Mesothelial cell of epicardium (in vitro differentiated cells): ENCODE data around the gene LMNB1. TPM values are rescaled to one million over a fixed set of nuclear protein-coding genes. Genes with fewer than 3 reads are reported as not detected.
"Not testable (repeated sequence)": the region's sequence is repeated elsewhere in the genome, so short reads cannot be mapped to it uniquely, and the experiment has no call there.

Experiments used
- DNase-seq, 2 experiments: peaks; one replicate each; pipeline ENCODE4 v3.0.0; 2021; ENCODE audit warnings: low spot score in 2 of 2; ENCODE audit not compliant: unreplicated experiment in 2 of 2
- H3K27ac Mint-ChIP-seq: 2 replicates; pipeline ENCODE4 v1.8.0; 2021; ENCODE audit warnings: mixed read lengths
- H3K27me3 Mint-ChIP-seq: 2 replicates; pipeline ENCODE4 v1.8.0; 2021; ENCODE audit warnings: low read depth, mixed read lengths
- H3K36me3 Mint-ChIP-seq: 2 replicates; pipeline ENCODE4 v1.8.0; 2021; ENCODE audit warnings: mixed read lengths
- H3K4me1 Mint-ChIP-seq: 2 replicates; pipeline ENCODE4 v1.8.0; 2021; ENCODE audit warnings: mixed read lengths
- H3K4me3 Mint-ChIP-seq: 2 replicates; pipeline ENCODE4 v1.8.0; 2021; ENCODE audit warnings: mild to moderate bottlenecking, moderate library complexity, mixed read lengths
- H3K9me3 Mint-ChIP-seq: 2 replicates; pipeline ENCODE4 v1.8.0; 2021; ENCODE audit warnings: mixed read lengths
- total RNA-seq: library from RNA; stranded (reverse); gene quantifications from 3 replicates; pipeline ENCODE4 v1.2.1, GENCODE V29; 2021
- TF ChIP-seq, protein P1 (sequence below): fragments of 200-600 bp; sonication (generic); IDR thresholded peaks from one replicate; pipeline ENCODE4 v1.5.0; 2021; ENCODE audit warnings: antibody characterized with exemption; ENCODE audit not compliant: unreplicated experiment

The LMNB1 gene
- total RNA-seq, 1 donor from 2014 or later, result 84.4 TPM

DNA sequence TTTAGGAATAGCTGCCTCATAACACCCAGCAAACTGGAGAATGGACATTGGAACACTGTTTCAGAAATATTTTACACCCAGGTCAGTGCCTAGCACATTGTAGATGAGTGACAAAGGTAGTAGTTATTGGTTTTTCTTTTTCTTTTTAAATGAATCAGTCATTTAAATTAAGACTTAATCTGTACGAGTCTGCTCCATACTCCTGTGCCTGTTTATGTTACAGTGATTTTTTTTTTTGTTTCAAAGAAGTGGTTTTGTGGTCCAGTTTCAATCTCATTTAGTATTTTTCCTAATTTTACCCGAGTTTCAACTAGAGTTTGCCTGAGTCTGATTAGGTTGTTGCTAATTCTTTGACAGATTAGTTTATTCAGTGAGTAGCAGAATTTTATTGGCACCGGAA lies 16.2 kb downstream of the LMNB1 start:
- Mint-ChIP-seq H3K27me3 (no peaks in the 10 kb centered on the region), H3K36me3 (peaks cover 4% of the 10 kb centered on the region), H3K9me3 (no peaks in the 10 kb centered on the region), H3K4me3 (no peak overlapping the region), H3K4me1 (no peaks in the 10 kb centered on the region), H3K27ac (peak overlapping the region; percentile 24)
- no peak for DNase-seq
- TF ChIP-seq, protein P1, sequence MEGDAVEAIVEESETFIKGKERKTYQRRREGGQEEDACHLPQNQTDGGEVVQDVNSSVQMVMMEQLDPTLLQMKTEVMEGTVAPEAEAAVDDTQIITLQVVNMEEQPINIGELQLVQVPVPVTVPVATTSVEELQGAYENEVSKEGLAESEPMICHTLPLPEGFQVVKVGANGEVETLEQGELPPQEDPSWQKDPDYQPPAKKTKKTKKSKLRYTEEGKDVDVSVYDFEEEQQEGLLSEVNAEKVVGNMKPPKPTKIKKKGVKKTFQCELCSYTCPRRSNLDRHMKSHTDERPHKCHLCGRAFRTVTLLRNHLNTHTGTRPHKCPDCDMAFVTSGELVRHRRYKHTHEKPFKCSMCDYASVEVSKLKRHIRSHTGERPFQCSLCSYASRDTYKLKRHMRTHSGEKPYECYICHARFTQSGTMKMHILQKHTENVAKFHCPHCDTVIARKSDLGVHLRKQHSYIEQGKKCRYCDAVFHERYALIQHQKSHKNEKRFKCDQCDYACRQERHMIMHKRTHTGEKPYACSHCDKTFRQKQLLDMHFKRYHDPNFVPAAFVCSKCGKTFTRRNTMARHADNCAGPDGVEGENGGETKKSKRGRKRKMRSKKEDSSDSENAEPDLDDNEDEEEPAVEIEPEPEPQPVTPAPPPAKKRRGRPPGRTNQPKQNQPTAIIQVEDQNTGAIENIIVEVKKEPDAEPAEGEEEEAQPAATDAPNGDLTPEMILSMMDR, result no peak

DNA sequence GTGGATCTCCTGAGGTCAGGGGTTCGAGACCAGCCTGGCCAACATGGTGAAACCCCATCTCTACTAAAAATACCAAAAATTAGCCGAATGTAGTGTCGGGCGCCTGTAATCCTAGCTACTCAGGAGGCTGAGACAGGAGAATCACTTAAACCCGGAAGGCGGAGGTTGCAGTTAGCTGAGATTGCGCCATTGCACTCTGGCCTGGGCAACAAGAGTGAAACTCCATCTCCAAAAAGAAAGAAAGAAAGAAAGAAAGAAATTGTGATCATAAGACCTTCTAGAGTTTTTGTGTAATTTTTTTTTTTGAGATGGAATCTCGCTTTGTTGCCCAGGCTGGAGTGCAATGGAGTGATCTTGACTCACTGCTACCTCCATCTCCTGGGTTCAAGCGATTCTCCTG lies 16.7 kb downstream of the LMNB1 start:
- H3K9me3 Mint-ChIP-seq, H3K4me1 Mint-ChIP-seq, H3K27me3 Mint-ChIP-seq, DNase-seq, H3K4me3 Mint-ChIP-seq, H3K36me3 Mint-ChIP-seq: not testable (repeated sequence)
- H3K27ac Mint-ChIP-seq, result peak overlapping the region; percentile 1

DNA sequence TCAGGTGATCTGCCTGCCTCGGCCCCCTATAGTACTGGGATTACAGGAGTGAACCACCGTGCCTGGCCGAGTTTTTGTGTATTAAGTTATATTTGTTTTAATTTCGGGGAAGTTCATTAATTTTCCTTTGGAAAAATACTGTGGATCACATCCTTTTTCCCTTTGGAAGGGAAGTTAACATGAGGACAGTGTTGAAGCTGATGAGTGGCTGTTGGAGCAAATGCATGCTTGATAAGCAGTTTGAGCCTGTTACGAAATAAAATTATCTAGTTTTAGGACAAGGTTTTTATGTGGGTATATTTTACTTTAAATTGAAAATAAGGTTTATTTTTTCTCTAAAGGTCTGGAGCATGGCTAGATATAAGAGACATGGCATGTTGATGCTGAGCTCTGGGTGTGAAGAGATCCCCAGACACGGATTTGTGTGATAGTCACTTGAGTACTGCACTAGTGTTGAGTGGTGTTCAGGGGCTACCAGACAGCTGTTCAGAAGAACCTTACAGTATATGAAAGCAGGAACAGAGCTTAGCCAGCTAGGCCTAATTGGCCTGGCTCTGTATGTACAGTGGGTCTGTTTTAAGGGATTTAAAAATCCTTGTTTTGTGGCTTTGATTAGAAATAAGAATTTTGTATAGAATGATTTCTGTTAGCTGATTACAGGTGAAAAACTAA lies 17.4 kb downstream of the LMNB1 start:
- TF ChIP-seq, protein P1, result no peak
- no peak overlapping the region for H3K4me3 Mint-ChIP-seq
- no peaks in the 10 kb centered on the region for H3K4me1 Mint-ChIP-seq
- DNase-seq, result no peak
- peaks cover 4% of the 10 kb centered on the region for H3K36me3 Mint-ChIP-seq
- H3K9me3 Mint-ChIP-seq, result no peaks in the 10 kb centered on the region
- H3K27ac Mint-ChIP-seq, result peak overlapping the region; percentile 76
- no peaks in the 10 kb centered on the region for H3K27me3 Mint-ChIP-seq

DNA sequence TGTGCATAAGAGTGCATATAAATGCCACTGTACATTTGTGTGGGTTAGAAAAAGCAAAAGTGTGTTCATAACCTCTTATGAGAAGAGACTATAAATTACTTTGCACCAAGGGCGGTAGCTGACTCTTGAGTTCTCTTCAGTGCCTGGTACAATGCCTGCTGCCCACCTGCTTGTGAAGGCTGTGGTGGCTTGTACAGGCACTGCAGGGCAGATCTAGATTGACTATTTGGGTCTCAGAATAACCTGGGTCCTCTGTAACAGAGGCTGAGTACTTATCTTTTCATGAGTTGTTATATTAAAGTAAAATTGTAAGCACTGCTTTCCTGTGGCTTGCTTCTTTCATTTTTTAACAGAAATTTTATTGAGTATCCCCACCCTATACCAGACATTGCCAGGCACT lies 22.8 kb downstream of the LMNB1 start:
- no peak for DNase-seq
- Mint-ChIP-seq H3K27ac (peak overlapping the region; percentile 13), H3K4me3 (no peak overlapping the region), H3K27me3 (no peaks in the 10 kb centered on the region), H3K9me3 (no peaks in the 10 kb centered on the region), H3K4me1 (peaks cover 2% of the 10 kb centered on the region), H3K36me3 (peaks cover 3% of the 10 kb centered on the region)
- TF ChIP-seq, protein P1, result no peak

DNA sequence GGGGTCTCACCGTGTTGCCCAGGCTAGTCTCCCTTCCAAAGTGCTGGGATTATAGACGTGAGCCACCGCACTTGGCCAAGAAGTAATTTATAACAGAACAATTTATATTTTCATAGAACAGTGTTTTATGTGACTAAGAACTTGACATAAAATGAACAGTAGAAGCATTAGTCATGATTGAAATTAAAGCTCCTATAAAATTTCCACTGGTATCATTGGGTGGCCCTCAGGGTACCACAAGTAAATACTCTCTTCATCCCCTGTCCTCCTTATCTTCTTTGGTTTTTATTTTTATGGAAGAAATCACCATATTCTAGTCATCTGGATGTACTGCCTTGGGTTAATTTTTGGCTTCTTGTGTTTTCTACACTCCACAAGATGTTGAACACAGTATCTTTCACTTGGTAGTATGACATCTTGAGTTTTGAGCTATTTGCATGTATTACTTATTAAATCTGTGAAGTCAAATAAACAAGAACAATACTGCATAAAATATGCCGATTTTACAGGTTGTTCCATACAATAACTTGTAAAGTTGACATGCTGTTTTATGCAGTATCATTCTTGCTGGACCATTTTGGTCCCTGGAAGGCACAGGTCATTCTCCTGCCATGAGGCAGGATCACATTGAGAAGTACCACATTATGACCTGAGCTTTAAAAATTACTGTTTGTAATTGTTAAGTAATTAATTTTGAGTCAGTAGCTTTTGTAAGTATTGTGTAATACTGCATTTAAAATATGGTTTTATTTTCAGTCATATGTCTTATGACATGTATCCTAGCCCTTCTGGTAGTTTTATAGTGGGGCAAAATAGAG lies 24.4 kb downstream of the LMNB1 start:
- H3K4me1 Mint-ChIP-seq, result peaks cover 2% of the 10 kb centered on the region

DNA sequence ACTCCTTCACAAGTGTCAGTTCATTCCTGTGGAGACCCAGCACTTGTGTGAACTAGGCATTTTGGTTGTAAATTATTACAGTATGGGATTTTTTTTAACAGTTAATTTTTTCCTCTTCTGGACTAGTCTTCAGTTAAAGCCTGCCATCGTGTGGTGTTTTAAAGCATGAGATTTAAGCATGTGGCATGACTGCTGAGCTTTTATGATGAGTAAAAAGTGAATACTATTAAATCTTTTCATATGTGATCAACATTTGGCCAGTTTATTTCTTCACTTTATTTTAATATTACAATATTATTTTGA lies 25.0 kb downstream of the LMNB1 start:
- no peak overlapping the region for H3K27ac Mint-ChIP-seq
- TF ChIP-seq, protein P1, result no peak
- peaks cover 8% of the 10 kb centered on the region for H3K36me3 Mint-ChIP-seq
- no peaks in the 10 kb centered on the region for H3K9me3 Mint-ChIP-seq
- DNase-seq, result no peak
- no peaks in the 10 kb centered on the region for H3K27me3 Mint-ChIP-seq
- peaks cover 2% of the 10 kb centered on the region for H3K4me1 Mint-ChIP-seq
- no peak overlapping the region for H3K4me3 Mint-ChIP-seq

More for the DNA sequence above, 24.4 kb downstream of the LMNB1 start:
- TF ChIP-seq, protein P1, result no peak
- Mint-ChIP-seq H3K4me3 (no peak overlapping the region), H3K36me3 (peaks cover 7% of the 10 kb centered on the region), H3K9me3 (no peaks in the 10 kb centered on the region), H3K27me3 (no peaks in the 10 kb centered on the region), H3K27ac (no peak overlapping the region)
- no peak for DNase-seq
